GM23248 (cell line): ENCODE measurements around the gene GLRX5. TPM values are rescaled to one million over a fixed set of nuclear protein-coding genes. Genes with fewer than 3 reads are reported as not detected.
A peak's percentile ranks its signal among the peaks of the same experiment; 100 is the strongest.

Experiments
- DNase-seq: peaks from one replicate; pipeline ENCODE4 v3.0.0-alpha.2; 2015
- H2AFZ ChIP-seq: fragments of 200-600 bp; sonication (generic); 2 replicates; pipeline ENCODE4 v1.6.1; 2016; ENCODE audit warnings: antibody characterized with exemption
- H3F3A ChIP-seq: fragments of 200-600 bp; sonication (generic); 2 replicates; pipeline ENCODE4 v1.6.1; 2016; ENCODE audit warnings: mild to moderate bottlenecking, antibody characterized with exemption, mixed run types; ENCODE audit not compliant: insufficient read depth
- H3K27ac ChIP-seq: fragments of 200-600 bp; sonication (generic); 2 replicates; pipeline ENCODE4 v1.5.1; 2016; ENCODE audit warnings: mild to moderate bottlenecking
- H3K27me3 ChIP-seq: fragments of 200-600 bp; sonication (generic); replicated peaks from 2 replicates; pipeline ENCODE4 v1.6.1; 2016; ENCODE audit warnings: mild to moderate bottlenecking; ENCODE audit not compliant: insufficient read depth
- H3K36me3 ChIP-seq: fragments of 200-600 bp; sonication (generic); 2 replicates; pipeline ENCODE4 v1.6.1; 2016; ENCODE audit warnings: low read depth, mild to moderate bottlenecking
- H3K4me1 ChIP-seq: fragments of 200-600 bp; sonication (generic); 2 replicates; pipeline ENCODE4 v1.6.1; 2016; ENCODE audit warnings: mild to moderate bottlenecking; ENCODE audit not compliant: insufficient read depth
- H3K4me2 ChIP-seq: fragments of 200-600 bp; sonication (generic); one replicate; pipeline ENCODE4 v1.6.1; 2016; ENCODE audit warnings: mild to moderate bottlenecking; ENCODE audit not compliant: unreplicated experiment
- H3K4me3 ChIP-seq: fragments of 200-600 bp; sonication (generic); 2 replicates; pipeline ENCODE4 v1.5.1; 2016; ENCODE audit warnings: mild to moderate bottlenecking
- H3K79me2 ChIP-seq: fragments of 200-600 bp; sonication (generic); 2 replicates; pipeline ENCODE4 v1.6.1; 2016; ENCODE audit warnings: mild to moderate bottlenecking; ENCODE audit not compliant: insufficient read depth
- H3K9ac ChIP-seq: fragments of 200-600 bp; sonication (generic); 2 replicates; pipeline ENCODE4 v1.6.1; 2016; ENCODE audit warnings: mild to moderate bottlenecking
- H3K9me2 ChIP-seq: fragments of 200-600 bp; sonication (generic); 2 replicates; pipeline ENCODE4 v1.6.1; 2016; ENCODE audit warnings: mixed run types, mild to moderate bottlenecking, moderate library complexity; ENCODE audit not compliant: insufficient read depth
- H3K9me3 ChIP-seq: fragments of 200-600 bp; sonication (generic); one replicate; pipeline ENCODE4 v1.6.1; 2017; ENCODE audit warnings: low read depth
- H4K20me1 ChIP-seq: fragments of 200-600 bp; sonication (generic); 2 replicates; pipeline ENCODE4 v1.6.0; 2016; ENCODE audit not compliant: insufficient read depth
- EZH2 ChIP-seq: fragments of 200-600 bp; sonication (generic); IDR thresholded peaks from 2 replicates; pipeline ENCODE4 v1.6.1; 2018; ENCODE audit warnings: antibody characterized with exemption, mild to moderate bottlenecking; ENCODE audit not compliant: insufficient read depth, poor library complexity, severe bottlenecking
- EZH2phosphoT487 ChIP-seq: fragments of 200-600 bp; sonication (generic); IDR thresholded peaks from 2 replicates; pipeline ENCODE4 v1.6.1; 2018; ENCODE audit warnings: antibody characterized with exemption, moderate library complexity, mild to moderate bottlenecking, low read depth; ENCODE audit not compliant: insufficient read depth
- WGBS, 2 experiments: methylation state at CpG; one replicate each; pipeline ENCODE4 v1.1.6; 2015 to 2017; ENCODE audit warnings: low lambda C conversion rate in 2 of 2, low coverage in 1 of 2; ENCODE audit errors: missing lambda C conversion rate in 2 of 2; 5-methylcytosine and 5-hydroxymethylcytosine counted together
- in situ Hi-C: fragments of 300-500 bp; cut with MboI; formaldehyde crosslinking; loops from 2 replicates; pipeline ENCODE4 v1.15.0; 2020
- polyA plus RNA-seq: library from polyadenylated mRNA; unstranded; fragments of >200 nt; fragmentation: Nextera tagmentation; extraction: Ambion mirVana; gene quantifications from 2 replicates; pipeline ENCODE4 v1.2.1, GENCODE V29; 2016
- total RNA-seq: library from RNA; depleted of rRNA; stranded (reverse); fragments of >200 nt; shearing (Covaris generic); gene quantifications from 2 replicates; pipeline ENCODE4 v1.2.3, GENCODE V29; 2014

GLRX5 gene
- total and polyA plus RNA-seq, 2 experiments from 2014 or later, result 38.6 to 48.7 TPM

- Histone ChIP-seq H3K9me2 (no peaks in the 10 kb centered on the region), H3K27me3 (no peaks in the 10 kb centered on the region), H3K79me2 (0 out of 2 replicates have a peak, but pooled peaks cover 9% of the 10 kb centered on the region), H3K4me1 (peaks cover 38% of the 10 kb centered on the region), H2AFZ (no peak overlapping the region), H4K20me1 (no peaks in the 10 kb centered on the region), H3K4me3 (no peak overlapping the region), H3K9ac (no peak overlapping the region), H3K36me3 (no peaks in the 10 kb centered on the region), H3F3A (peaks cover 17% of the 10 kb centered on the region), H3K27ac (peak overlapping the region; percentile 50; the same call in 1 of the 2 replicates), H3K4me2 (no peak overlapping the region), H3K9me3 (no peaks in the 10 kb centered on the region)
- in situ Hi-C loops, result no loop called here
- no peak for DNase-seq
- TF ChIP-seq EZH2phosphoT487, result no peak
- TF ChIP-seq EZH2, result no peak
- WGBS, 2 experiments, result 91 to 92% methylated on average over 17 of the region's 17 CpGs
Measured at GRCh38 chr14:95505030-95505589, 29.7 kb upstream of the GLRX5 start.

GRCh38 chr14:95507174-95507573 lies 27.7 kb upstream of the GLRX5 start:
- H4K20me1 ChIP-seq, result no peaks in the 10 kb centered on the region
- no peaks in the 10 kb centered on the region for H3K9me3 ChIP-seq
- H3K27ac ChIP-seq, result peak overlapping the region; percentile 44
- peak overlapping the region; percentile 30 for H3K4me3 ChIP-seq
- no peak for TF ChIP-seq EZH2
- no peak for TF ChIP-seq EZH2phosphoT487
- H3K9me2 ChIP-seq, result no peaks in the 10 kb centered on the region
- H3F3A ChIP-seq, result peaks cover 22% of the 10 kb centered on the region
- H3K4me1 ChIP-seq, result peaks cover 34% of the 10 kb centered on the region
- H3K36me3 ChIP-seq, result no peaks in the 10 kb centered on the region
- peak overlapping the region; percentile 61 for H3K4me2 ChIP-seq
- in situ Hi-C loops, result no loop called here
- H3K79me2 ChIP-seq, result 0 out of 2 replicates have a peak, but pooled peaks cover 9% of the 10 kb centered on the region
- H3K27me3 ChIP-seq, result no peaks in the 10 kb centered on the region
- peak; percentile 99 for DNase-seq
- H3K9ac ChIP-seq, result no peak overlapping the region
- 2% methylated on average over 8 of the region's 8 CpGs for WGBS, 2 experiments
- H2AFZ ChIP-seq, result no peak overlapping the region

- DNase-seq, result peak; percentile 86
- Histone ChIP-seq H3F3A (peaks cover 22% of the 10 kb centered on the region), H3K4me2 (peak overlapping the region; percentile 61), H3K27ac (peak overlapping the region; percentile 44), H3K9ac (no peak overlapping the region), H3K4me3 (peak overlapping the region; percentile 30), H3K4me1 (peaks cover 34% of the 10 kb centered on the region), H4K20me1 (no peaks in the 10 kb centered on the region), H3K79me2 (0 out of 2 replicates have a peak, but pooled peaks cover 9% of the 10 kb centered on the region), H2AFZ (no peak overlapping the region), H3K9me2 (no peaks in the 10 kb centered on the region), H3K27me3 (no peaks in the 10 kb centered on the region), H3K36me3 (no peaks in the 10 kb centered on the region), H3K9me3 (no peaks in the 10 kb centered on the region)
- 31 to 33% methylated on average over 3 of the region's 3 CpGs for WGBS, 2 experiments
- no peak for TF ChIP-seq EZH2
- in situ Hi-C loops, result no loop called here
Measured at GRCh38 chr14:95507701-95508103, 27.1 kb upstream of the GLRX5 start.

- 47 to 55% methylated on average over 6 of the region's 6 CpGs for WGBS, 2 experiments
- Histone ChIP-seq H3F3A (peaks cover 22% of the 10 kb centered on the region), H3K4me1 (peaks cover 34% of the 10 kb centered on the region), H3K4me2 (no peak overlapping the region), H4K20me1 (no peaks in the 10 kb centered on the region), H3K9ac (no peak overlapping the region), H3K9me3 (no peaks in the 10 kb centered on the region), H3K27me3 (no peaks in the 10 kb centered on the region), H2AFZ (no peak overlapping the region), H3K4me3 (no peak overlapping the region), H3K27ac (no peak overlapping the region), H3K9me2 (no peaks in the 10 kb centered on the region), H3K79me2 (0 out of 2 replicates have a peak, but pooled peaks cover 9% of the 10 kb centered on the region), H3K36me3 (no peaks in the 10 kb centered on the region)
- DNase-seq, result no peak
- TF ChIP-seq EZH2 (no peak), EZH2phosphoT487 (no peak)
- in situ Hi-C loops, result no loop called here
Measured at GRCh38 chr14:95508377-95508776, 26.5 kb upstream of the GLRX5 start.
